22Rv1 (cell line): ENCODE measurements around the gene ZFP36.

ENCODE experiments used
- CTCF ChIP-seq: fragments of 450-650 bp; IDR thresholded peaks from 2 replicates; pipeline ENCODE4 v1.5.1; 2017; ENCODE audit warnings: mild to moderate bottlenecking
- ZFX ChIP-seq: fragments of 450-650 bp; IDR thresholded peaks from 2 replicates; pipeline ENCODE4 v1.6.1; 2017; ENCODE audit warnings: antibody characterized with exemption, borderline replicate concordance

GRCh38 chr19:39384839-39385568, 21.6 kb upstream of the ZFP36 start:
- TF ChIP-seq ZFX (no peak), CTCF (no peak)
